ENCODE measurements around the gene RENBP.

- no peak for TF ChIP-seq CTCF (conservative IDR thresholded peaks at IDR 0.05; ENCODE audit: low read length)
- TF ChIP-seq EZH2phosphoT487 (IDR thresholded peaks at IDR 0.05; ENCODE audit: borderline replicate concordance): no peak
Observed at GRCh38 chrX:153955228-153955732, 10.8 kb upstream of the RENBP start.
